HepG2 (cell line): ENCODE data around the gene OBP2B.

Source experiments
- HOMEZ ChIP-seq: IDR thresholded peaks from 2 replicates; pipeline ENCODE4 v1.6.1; 2016; ENCODE audit warnings: low read depth
- NR3C1 ChIP-seq: sonication (generic); formaldehyde crosslinking; IDR thresholded peaks from 2 replicates; pipeline ENCODE4 v1.4.0; 2020; ENCODE audit warnings: missing genetic modification reagents
- PAF1 ChIP-seq: IDR thresholded peaks from 2 replicates; pipeline ENCODE4 v1.6.1; 2016; ENCODE audit warnings: missing genetic modification reagents, missing compliant biosample characterization
- POLR2A ChIP-seq, 2 experiments: IDR thresholded peaks; 2 replicates each; pipeline ENCODE4 v1.6.1; 2011; ENCODE audit warnings: low read depth in 2 of 2, low read length in 2 of 2, mild to moderate bottlenecking in 1 of 2, moderate library complexity in 1 of 2; ENCODE audit not compliant: insufficient read depth in 1 of 2
- POLR2AphosphoS5 ChIP-seq: IDR thresholded peaks from 2 replicates; pipeline ENCODE4 v1.6.1; 2012; ENCODE audit warnings: low read depth, low read length
- SAFB2 ChIP-seq: sonication (generic); formaldehyde crosslinking; IDR thresholded peaks from 2 replicates; pipeline ENCODE4 v1.5.1; 2020; ENCODE audit warnings: missing genetic modification reagents, low read depth, mild to moderate bottlenecking, borderline replicate concordance

GRCh38 chr9:133253268-133253667, 44.2 kb upstream of the OBP2B start:
- TF ChIP-seq POLR2A (IDR thresholded peaks at IDR 0.05; ENCODE audit: insufficient read depth in 1 of 2, low read depth in 2 of 2, low read length in 2 of 2), result no peak
- no peak for TF ChIP-seq POLR2AphosphoS5
- no peak for TF ChIP-seq NR3C1 (CRISPR knock-in tag)
- TF ChIP-seq HOMEZ (CRISPR knock-in tag), result no peak
- TF ChIP-seq SAFB2 (CRISPR knock-in tag), result no peak
- TF ChIP-seq PAF1 (CRISPR knock-in tag), result no peak
